GM12891 (cell line): ENCODE measurements around the gene ZNF587B. TPM values are rescaled to one million over a fixed set of nuclear protein-coding genes. Genes with fewer than 3 reads are reported as not detected.
"Not testable (repeated sequence)": the region's sequence is repeated elsewhere in the genome, so short reads cannot be mapped to it uniquely, and the experiment has no call there.

Experiments used
- DNase-seq: peaks from one replicate; pipeline ENCODE4 v3.0.0; 2011; ENCODE audit warnings: low spot score; ENCODE audit not compliant: insufficient read length
- FAIRE-seq: peaks from 2 replicates; lab custom pipeline; 2011; peaks lifted over from hg19 to GRCh38; lab: Jason Lieb, UNC
- PAX5 ChIP-seq: IDR thresholded peaks from 2 replicates; pipeline ENCODE4 v1.6.1; 2011; ENCODE audit warnings: low read length, moderate library complexity, mild to moderate bottlenecking; ENCODE audit not compliant: insufficient read depth, severe bottlenecking
- POLR2A ChIP-seq: IDR thresholded peaks from 2 replicates; pipeline ENCODE4 v1.6.1; 2011; ENCODE audit warnings: low read depth, low read length, control low read depth
- POLR2AphosphoS5 ChIP-seq: IDR thresholded peaks from 2 replicates; pipeline ENCODE4 v1.6.1; 2011; ENCODE audit warnings: low read depth, low read length, control low read depth
- POU2F2 ChIP-seq: IDR thresholded peaks from 2 replicates; pipeline ENCODE4 v1.6.1; 2011; ENCODE audit warnings: low read depth, mild to moderate bottlenecking, control low read depth, low read length, moderate library complexity
- SPI1 ChIP-seq: IDR thresholded peaks from 2 replicates; pipeline ENCODE4 v1.6.1; 2011; ENCODE audit warnings: low read depth, low read length, control low read depth
- TAF1 ChIP-seq: IDR thresholded peaks from 2 replicates; pipeline ENCODE4 v1.6.1; 2011; ENCODE audit warnings: low read depth, low read length, control low read depth
- polyA plus RNA-seq: library from polyadenylated mRNA; unstranded; fragments of >200 nt; gene quantifications from one replicate; pipeline ENCODE4 v1.2.1, GENCODE V29; 2012; ENCODE audit warnings: low read depth, missing spikeins, inconsistent platforms; ENCODE audit not compliant: missing spikeins

The ZNF587B gene
- polyA plus RNA-seq = 12.1 TPM

DNA sequence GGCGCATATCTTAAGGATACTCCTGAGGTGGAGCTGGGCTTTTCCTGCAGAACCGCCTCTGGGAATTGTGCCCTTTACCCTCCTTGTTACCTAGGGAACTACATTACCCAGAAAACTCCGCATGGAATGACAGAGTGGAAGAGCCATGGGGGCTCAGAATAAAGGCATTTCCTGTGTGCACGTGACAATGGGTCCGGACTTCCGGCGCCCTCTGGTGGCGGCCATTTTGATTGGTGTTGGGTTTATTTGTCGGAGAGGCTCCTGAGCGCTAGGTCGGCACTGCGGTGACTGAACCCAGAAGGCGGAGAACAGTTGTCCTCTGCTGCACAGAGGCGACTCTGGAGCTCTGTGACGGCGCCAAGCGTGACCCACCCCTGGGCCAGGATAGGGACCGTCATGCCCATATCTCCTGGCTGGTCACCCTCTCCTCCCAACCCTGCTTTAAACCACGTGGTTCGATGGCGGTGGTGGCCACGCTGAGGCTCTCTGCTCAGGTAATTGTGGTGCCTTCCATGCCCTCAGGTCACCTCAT is at the start of gene ZNF587B:
ZNF587B (plus strand) TSS at position 229 of the 532 bp plus-strand sequence; CDS start at position 459, 230 bp downstream.
- DNase-seq (no peak), FAIRE-seq (peak; percentile 13)
- TF ChIP-seq POLR2A (no peak), TAF1 (no peak), POU2F2 (no peak), SPI1 (no peak), POLR2AphosphoS5 (no peak), PAX5 (no peak)

- no peak for TF ChIP-seq POLR2AphosphoS5
- no peak for TF ChIP-seq TAF1
- no peak for TF ChIP-seq POU2F2
- no peak for TF ChIP-seq POLR2A
- TF ChIP-seq PAX5 = no peak
- TF ChIP-seq SPI1 = no peak
- FAIRE-seq (no peak), DNase-seq (no peak)
Observed at GRCh38 chr19:57786286-57786685, 43.8 kb upstream of the ZNF587B start.

- TF ChIP-seq TAF1 = no peak
- no peak for TF ChIP-seq POLR2AphosphoS5
- TF ChIP-seq PAX5 = no peak
- TF ChIP-seq POLR2A = no peak
- no peak for TF ChIP-seq SPI1
- no peak for TF ChIP-seq POU2F2
- DNase-seq (no peak), FAIRE-seq (no peak)
Observed at GRCh38 chr19:57786906-57787305, 43.2 kb upstream of the ZNF587B start.

DNA sequence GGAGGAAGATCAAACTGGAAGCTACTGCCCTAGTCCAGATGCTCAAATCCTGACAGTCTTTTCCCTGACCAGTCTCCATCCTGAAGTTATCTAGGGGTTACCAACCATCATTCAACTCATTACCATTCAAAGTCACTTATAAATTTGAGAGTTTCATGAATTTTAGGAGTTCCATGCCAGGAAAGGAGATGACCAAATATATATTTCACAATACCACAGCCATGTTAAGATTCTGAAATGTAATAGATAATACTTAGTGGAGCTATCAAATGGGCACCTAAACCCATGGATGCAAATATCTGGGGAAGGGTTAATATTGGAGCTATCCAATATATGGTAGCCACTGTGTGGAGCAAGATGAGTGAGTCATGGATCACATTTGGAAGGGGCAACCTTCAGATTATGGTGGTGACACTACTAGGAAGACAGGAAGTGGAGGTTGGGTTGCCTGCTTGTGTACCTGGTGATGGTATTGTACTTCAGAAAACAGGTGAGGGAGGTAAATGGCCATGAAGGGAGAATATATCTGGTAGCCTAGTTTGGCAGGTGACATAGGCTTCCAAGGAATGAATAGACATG is 41.9 kb upstream of the ZNF587B start:
- TF ChIP-seq POU2F2 (no peak), POLR2AphosphoS5 (no peak), PAX5 (no peak), TAF1 (no peak), POLR2A (no peak), SPI1 (no peak)
- FAIRE-seq (peak; percentile 13), DNase-seq (no peak)

- FAIRE-seq (peak; percentile 16), DNase-seq (no peak)
- TF ChIP-seq POLR2A (no peak), SPI1 (no peak), POU2F2 (no peak), TAF1 (no peak), PAX5 (no peak), POLR2AphosphoS5 (no peak)
Observed at GRCh38 chr19:57789288-57789687, 40.8 kb upstream of the ZNF587B start.

- not testable (repeated sequence) for FAIRE-seq
Observed at GRCh38 chr19:57796580-57796979, 33.5 kb upstream of the ZNF587B start.

DNA sequence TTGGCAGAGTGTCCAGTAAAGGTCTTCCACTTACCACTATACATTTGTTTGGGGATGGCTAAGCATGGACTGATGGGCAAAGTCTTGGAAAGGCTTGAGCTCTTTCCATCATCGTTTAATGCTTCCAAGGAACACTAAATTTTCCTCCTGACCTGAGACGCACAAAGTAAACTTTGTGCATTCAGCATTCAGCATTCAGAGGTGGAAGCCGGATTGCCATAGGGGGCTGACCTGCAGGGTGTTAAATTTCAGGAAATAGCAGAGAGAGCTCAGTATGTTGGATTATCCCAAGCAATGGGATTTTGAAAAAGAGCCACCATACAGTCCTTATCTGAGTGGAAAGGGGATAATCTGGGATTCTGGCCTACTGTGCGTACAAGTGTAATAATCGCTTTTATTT is 29.4 kb upstream of the ZNF587B start:
- TF ChIP-seq POLR2A = no peak
- TF ChIP-seq SPI1 = no peak
- TF ChIP-seq POU2F2 = no peak
- no peak for TF ChIP-seq POLR2AphosphoS5
- no peak for TF ChIP-seq PAX5
- TF ChIP-seq TAF1 = no peak
- FAIRE-seq (no peak), DNase-seq (no peak)

More at GRCh38 chr19:57796580-57796979, 33.5 kb upstream of the ZNF587B start:
- DNase-seq = not testable (repeated sequence)

DNA sequence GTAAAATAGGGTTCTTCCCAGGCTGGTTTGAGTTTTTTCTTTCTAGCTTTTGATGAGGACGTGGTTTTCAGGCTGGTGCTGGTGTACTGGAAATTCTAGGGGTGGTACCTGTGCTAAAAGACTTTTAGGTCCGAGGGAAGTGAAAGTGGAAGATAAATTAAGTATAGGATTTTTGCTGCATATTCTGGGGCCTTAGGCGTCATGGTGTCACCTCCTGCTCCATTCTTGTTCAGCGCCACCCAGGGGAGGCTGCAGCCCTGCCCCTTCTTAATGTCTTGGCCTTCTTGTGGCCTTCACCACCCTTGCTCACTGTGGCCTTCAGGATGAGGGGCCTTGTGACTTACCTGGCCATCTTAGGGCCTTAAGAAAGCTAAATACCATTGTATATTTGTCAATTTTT is 27.8 kb upstream of the ZNF587B start:
- DNase-seq = no peak
- TF ChIP-seq POU2F2 (peak; percentile 36; the same call in 1 of the 2 replicates), PAX5 (no peak), SPI1 (peak; percentile 73), POLR2AphosphoS5 (no peak)
- peak; percentile 89 for FAIRE-seq

DNA sequence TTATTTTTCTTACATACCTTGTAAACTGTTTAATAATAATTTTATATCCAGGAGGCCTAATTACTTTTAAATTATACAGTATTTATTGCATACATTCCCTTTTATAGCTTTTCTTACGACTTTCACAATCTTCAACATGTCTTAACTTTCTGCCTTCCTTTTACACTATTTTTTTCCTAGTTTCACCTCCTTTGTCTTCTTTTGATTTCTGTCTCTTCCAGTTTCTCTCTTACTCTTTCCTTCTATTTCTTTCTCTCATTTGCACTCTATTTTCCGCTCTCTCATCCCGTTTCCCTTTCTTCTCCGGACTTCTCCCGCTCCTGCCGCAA is 26.9 kb upstream of the ZNF587B start:
- TF ChIP-seq TAF1 (no peak), POU2F2 (no peak), PAX5 (no peak), POLR2A (no peak), POLR2AphosphoS5 (no peak), SPI1 (no peak)
- FAIRE-seq = no peak
- no peak for DNase-seq
